ENCODE measurements around the gene RTCA.
"Not testable (repeated sequence)": the region's sequence is repeated elsewhere in the genome, so short reads cannot be mapped to it uniquely, and the experiment has no call there.

Gene RTCA

DNA sequence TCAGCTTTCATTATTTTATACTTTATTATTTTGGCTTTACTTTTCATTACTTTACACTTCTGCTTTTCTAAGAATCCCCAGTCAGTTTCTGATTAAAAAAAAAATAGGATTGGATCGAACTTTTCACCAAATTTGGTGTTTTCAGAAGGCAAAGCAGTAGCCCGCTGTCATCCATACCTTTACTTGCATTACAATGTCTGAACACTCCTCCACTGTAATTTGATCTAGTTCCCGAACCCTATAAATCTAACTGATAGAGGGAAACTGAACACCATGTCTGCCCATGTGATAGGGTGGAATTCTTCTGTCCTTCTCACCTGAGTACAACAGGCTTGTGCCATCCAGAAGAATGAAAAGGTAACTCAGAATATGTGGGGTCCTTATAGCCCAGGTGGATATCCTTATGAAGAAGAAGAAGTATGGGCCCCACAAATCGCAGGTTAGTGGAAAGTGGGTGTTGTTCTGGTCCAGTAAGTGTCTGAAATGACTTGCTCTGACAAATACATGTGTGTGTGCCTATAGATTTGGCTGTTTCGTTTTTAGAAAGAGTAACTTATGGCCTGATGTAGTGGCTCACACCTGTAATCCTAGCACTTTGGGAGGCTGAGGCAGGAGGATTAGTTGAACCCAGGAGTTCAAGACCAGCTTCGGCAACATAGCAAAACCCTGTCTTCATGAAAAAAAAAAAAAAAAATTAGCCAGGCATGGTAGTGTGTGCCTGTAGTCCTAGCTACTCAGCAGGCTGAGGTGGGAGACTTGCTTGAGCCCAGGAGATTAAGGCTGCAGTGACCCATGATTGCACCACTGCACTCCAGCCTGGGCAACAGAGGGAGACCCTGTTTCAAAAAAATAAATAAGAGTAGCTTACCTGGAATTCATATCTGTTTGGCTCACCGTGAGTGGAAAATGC is 59.7 kb downstream of the RTCA start:
- H3K9me3 ChIP-seq (replicated peaks in 1 of 2; ENCODE audit: control insufficient read depth in 2 of 2, insufficient read depth in 1 of 2, low read depth in 1 of 2, low read length in 2 of 2) = no peaks in the 10 kb centered on the region
- H3K4me2 ChIP-seq (ENCODE audit: insufficient read depth, low read length, poor library complexity, severe bottlenecking) = no peak overlapping the region
- no peak overlapping the region for H4K91ac ChIP-seq (ENCODE audit: low read depth, low read length, poor library complexity)
- no peak for DNase-seq (ENCODE audit: low spot score)
- H4K8ac ChIP-seq (ENCODE audit: low read depth, low read length) = no peak overlapping the region
- H2AFZ ChIP-seq (ENCODE audit: low read length) = no peak overlapping the region
- no peak overlapping the region for H3K9ac ChIP-seq (ENCODE audit: low read depth, low read length, poor library complexity)
- no peaks in the 10 kb centered on the region for H3K36me3 ChIP-seq (replicated peaks in 1 of 2; ENCODE audit: control insufficient read depth in 2 of 2, insufficient read depth in 2 of 2, low read length in 2 of 2)
- no peak overlapping the region for H2BK5ac ChIP-seq (ENCODE audit: low read length)
- H3K27ac ChIP-seq (replicated peaks; ENCODE audit: low read length) = no peak overlapping the region
- H3K18ac ChIP-seq (ENCODE audit: low read length) = no peak overlapping the region
- H2BK15ac ChIP-seq (ENCODE audit: low read length) = no peak overlapping the region
- H3K4me3 ChIP-seq (ENCODE audit: low read length in 2 of 2) = no peak overlapping the region
- H3K14ac ChIP-seq (ENCODE audit: low read length) = no peak overlapping the region
- H2BK12ac ChIP-seq (ENCODE audit: low read length) = no peak overlapping the region
- no peaks in the 10 kb centered on the region for H3K27me3 ChIP-seq (ENCODE audit: control insufficient read depth in 3 of 3, insufficient read depth in 3 of 3, low read depth in 1 of 3, low read length in 3 of 3)
- H2AK5ac ChIP-seq (ENCODE audit: low read depth, low read length) = no peak overlapping the region
- no peak overlapping the region for H2BK120ac ChIP-seq (ENCODE audit: low read depth, low read length)
- no peaks in the 10 kb centered on the region for H3K4me1 ChIP-seq (ENCODE audit: control insufficient read depth in 2 of 2, insufficient read depth in 1 of 2, low read depth in 1 of 2, low read length in 2 of 2)
- H3K23ac ChIP-seq (ENCODE audit: low read depth, low read length, poor library complexity) = no peak overlapping the region
- H3K4ac ChIP-seq (ENCODE audit: low read length) = no peak overlapping the region
- H3K79me1 ChIP-seq (ENCODE audit: low read depth, low read length) = no peaks in the 10 kb centered on the region
- no CpG with 5 or more reads among the region's 7 CpGs for WGBS, 2 donors (ENCODE audit: extremely low coverage in 2 of 2, insufficient read length in 2 of 2, insufficient replicate concordance in 1 of 2)

DNA sequence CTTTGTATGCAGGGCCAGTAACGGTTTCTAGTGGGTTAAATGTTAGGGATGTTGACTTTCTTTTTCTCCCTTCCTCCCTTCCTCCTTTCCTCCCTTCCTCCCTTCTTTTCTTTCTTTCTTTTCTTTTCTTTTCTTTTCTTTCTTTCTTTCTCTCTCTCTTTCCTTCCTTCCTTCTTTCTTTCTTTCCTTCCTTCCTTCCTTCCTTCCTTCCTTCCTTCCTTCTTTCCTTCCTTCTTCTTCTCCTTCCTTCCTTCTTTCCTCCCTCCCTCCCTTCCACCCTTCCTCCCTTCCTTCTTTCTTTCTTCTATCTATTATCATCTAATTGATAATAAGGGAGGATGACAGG is 60.3 kb downstream of the RTCA start:
- not testable (repeated sequence) for H4K91ac ChIP-seq (ENCODE audit: low read depth, low read length, poor library complexity); H4K8ac ChIP-seq (ENCODE audit: low read depth, low read length); H3K4me3 ChIP-seq (ENCODE audit: low read length in 2 of 2); H3K9ac ChIP-seq (ENCODE audit: low read depth, low read length, poor library complexity); H3K14ac ChIP-seq (ENCODE audit: low read length); H3K79me1 ChIP-seq (ENCODE audit: low read depth, low read length); H2BK120ac ChIP-seq (ENCODE audit: low read depth, low read length); H3K23ac ChIP-seq (ENCODE audit: low read depth, low read length, poor library complexity); H2AK5ac ChIP-seq (ENCODE audit: low read depth, low read length); H3K4me1 ChIP-seq (ENCODE audit: control insufficient read depth in 2 of 2, insufficient read depth in 1 of 2, low read depth in 1 of 2, low read length in 2 of 2); DNase-seq (ENCODE audit: low spot score); H3K27me3 ChIP-seq (ENCODE audit: control insufficient read depth in 3 of 3, insufficient read depth in 3 of 3, low read depth in 1 of 3, low read length in 3 of 3); H3K9me3 ChIP-seq (replicated peaks in 1 of 2; ENCODE audit: control insufficient read depth in 2 of 2, insufficient read depth in 1 of 2, low read depth in 1 of 2, low read length in 2 of 2); H2BK5ac ChIP-seq (ENCODE audit: low read length); H3K18ac ChIP-seq (ENCODE audit: low read length); H2BK12ac ChIP-seq (ENCODE audit: low read length); H3K4ac ChIP-seq (ENCODE audit: low read length); H2BK15ac ChIP-seq (ENCODE audit: low read length); H3K36me3 ChIP-seq (replicated peaks in 1 of 2; ENCODE audit: control insufficient read depth in 2 of 2, insufficient read depth in 2 of 2, low read length in 2 of 2); H3K27ac ChIP-seq (replicated peaks; ENCODE audit: low read length); H3K4me2 ChIP-seq (ENCODE audit: insufficient read depth, low read length, poor library complexity, severe bottlenecking); H2AFZ ChIP-seq (ENCODE audit: low read length)
- no CpG with 5 or more reads among the region's 1 CpG for WGBS, 2 donors (ENCODE audit: extremely low coverage in 2 of 2, insufficient read length in 2 of 2, insufficient replicate concordance in 1 of 2)

DNA sequence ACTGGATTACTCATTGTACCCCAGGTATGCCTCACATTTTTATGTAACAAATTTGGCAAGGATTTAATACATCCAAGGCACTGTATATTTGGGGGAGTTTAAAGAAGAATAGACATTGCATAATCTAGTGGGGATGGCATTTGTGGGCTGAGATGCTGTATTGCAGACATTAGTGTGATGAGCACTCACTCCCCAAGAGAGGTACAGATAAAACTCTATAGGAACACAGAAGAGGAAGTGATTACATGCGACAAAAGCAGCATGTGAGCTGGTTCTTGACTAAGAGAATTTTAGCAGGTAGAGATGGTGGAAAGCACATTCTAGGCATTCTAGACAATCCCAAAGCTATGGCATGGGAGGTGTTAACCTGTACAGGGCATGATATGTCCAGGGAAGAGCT is 62.1 kb downstream of the RTCA start:
- Histone ChIP-seq H3K23ac (ENCODE audit: low read depth, low read length, poor library complexity) (no peak overlapping the region), H4K91ac (ENCODE audit: low read depth, low read length, poor library complexity) (no peak overlapping the region), H2BK15ac (ENCODE audit: low read length) (no peak overlapping the region), H3K36me3 (replicated peaks in 1 of 2; ENCODE audit: control insufficient read depth in 2 of 2, insufficient read depth in 2 of 2, low read length in 2 of 2) (no peaks in the 10 kb centered on the region), H3K4me1 (ENCODE audit: control insufficient read depth in 2 of 2, insufficient read depth in 1 of 2, low read depth in 1 of 2, low read length in 2 of 2) (no peaks in the 10 kb centered on the region), H2BK5ac (ENCODE audit: low read length) (no peak overlapping the region), H3K4me2 (ENCODE audit: insufficient read depth, low read length, poor library complexity, severe bottlenecking) (no peak overlapping the region), H3K27ac (replicated peaks; ENCODE audit: low read length) (no peak overlapping the region), H3K14ac (ENCODE audit: low read length) (no peak overlapping the region), H3K79me1 (ENCODE audit: low read depth, low read length) (no peaks in the 10 kb centered on the region), H3K27me3 (ENCODE audit: control insufficient read depth in 3 of 3, insufficient read depth in 3 of 3, low read depth in 1 of 3, low read length in 3 of 3) (no peaks in the 10 kb centered on the region), H3K9ac (ENCODE audit: low read depth, low read length, poor library complexity) (no peak overlapping the region), H2BK120ac (ENCODE audit: low read depth, low read length) (no peak overlapping the region), H2AK5ac (ENCODE audit: low read depth, low read length) (no peak overlapping the region), H3K9me3 (replicated peaks in 1 of 2; ENCODE audit: control insufficient read depth in 2 of 2, insufficient read depth in 1 of 2, low read depth in 1 of 2, low read length in 2 of 2) (no peaks in the 10 kb centered on the region), H2BK12ac (ENCODE audit: low read length) (no peak overlapping the region), H4K8ac (ENCODE audit: low read depth, low read length) (no peak overlapping the region), H2AFZ (ENCODE audit: low read length) (no peak overlapping the region), H3K18ac (ENCODE audit: low read length) (no peak overlapping the region), H3K4me3 (ENCODE audit: low read length in 2 of 2) (no peak overlapping the region), H3K4ac (ENCODE audit: low read length) (no peak overlapping the region)
- no CpG with 5 or more reads among the region's 1 CpG for WGBS, 2 donors (ENCODE audit: extremely low coverage in 2 of 2, insufficient read length in 2 of 2, insufficient replicate concordance in 1 of 2)
- no peak for DNase-seq (ENCODE audit: low spot score)

DNA sequence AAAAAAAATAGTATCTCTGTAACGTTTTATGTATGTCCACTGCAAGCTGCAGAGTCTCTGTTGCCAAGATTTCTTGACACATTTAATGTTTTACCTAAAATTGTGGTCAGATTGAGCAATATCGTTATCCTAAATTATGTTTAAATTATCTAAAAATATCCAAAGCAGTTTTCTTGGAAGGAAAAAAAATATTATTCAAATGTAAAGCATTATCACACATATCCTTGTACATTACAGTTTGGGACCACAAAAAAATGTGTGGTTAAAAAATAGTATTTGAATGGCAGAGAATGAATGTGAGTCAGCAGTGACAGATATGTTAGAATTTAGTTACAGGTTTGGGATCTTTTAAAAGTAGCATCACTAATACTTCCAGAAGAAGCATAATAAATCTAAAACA is 65.1 kb downstream of the RTCA start:
- no CpG with 5 or more reads among the region's 2 CpGs for WGBS, 2 donors (ENCODE audit: extremely low coverage in 2 of 2, insufficient read length in 2 of 2, insufficient replicate concordance in 1 of 2)
- not testable (repeated sequence) for H3K4ac ChIP-seq (ENCODE audit: low read length); H3K4me3 ChIP-seq (ENCODE audit: low read length in 2 of 2); H3K23ac ChIP-seq (ENCODE audit: low read depth, low read length, poor library complexity); H3K4me1 ChIP-seq (ENCODE audit: control insufficient read depth in 2 of 2, insufficient read depth in 1 of 2, low read depth in 1 of 2, low read length in 2 of 2); H3K14ac ChIP-seq (ENCODE audit: low read length); H2BK5ac ChIP-seq (ENCODE audit: low read length); H3K27ac ChIP-seq (replicated peaks; ENCODE audit: low read length); H3K79me1 ChIP-seq (ENCODE audit: low read depth, low read length); DNase-seq (ENCODE audit: low spot score); H3K36me3 ChIP-seq (replicated peaks in 1 of 2; ENCODE audit: control insufficient read depth in 2 of 2, insufficient read depth in 2 of 2, low read length in 2 of 2); H2AFZ ChIP-seq (ENCODE audit: low read length); H2BK120ac ChIP-seq (ENCODE audit: low read depth, low read length); H3K18ac ChIP-seq (ENCODE audit: low read length); H4K91ac ChIP-seq (ENCODE audit: low read depth, low read length, poor library complexity); H4K8ac ChIP-seq (ENCODE audit: low read depth, low read length); H2BK12ac ChIP-seq (ENCODE audit: low read length); H3K9me3 ChIP-seq (replicated peaks in 1 of 2; ENCODE audit: control insufficient read depth in 2 of 2, insufficient read depth in 1 of 2, low read depth in 1 of 2, low read length in 2 of 2); H3K4me2 ChIP-seq (ENCODE audit: insufficient read depth, low read length, poor library complexity, severe bottlenecking); H2AK5ac ChIP-seq (ENCODE audit: low read depth, low read length); H3K9ac ChIP-seq (ENCODE audit: low read depth, low read length, poor library complexity); H2BK15ac ChIP-seq (ENCODE audit: low read length)
- H3K27me3 ChIP-seq (ENCODE audit: control insufficient read depth in 3 of 3, insufficient read depth in 3 of 3, low read depth in 1 of 3, low read length in 3 of 3) = peaks cover 0 to 12% (median 0%) of the 10 kb centered on the region in 3 experiments
